Activated CD4-positive, alpha-beta T cell treated with anti-CD3 and anti-CD28 coated beads, Interleukin-2, amount 10 ng/mL, durations not matched to agents 24 days and 14 days (primary cell): ENCODE measurements around the gene ZNF74. TPM values are rescaled to one million over a fixed set of nuclear protein-coding genes. Genes with fewer than 3 reads are reported as not detected.

Source experiments
- DNase-seq: peaks from one replicate; pipeline ENCODE4 v3.0.0; 2022
- H3K27ac Mint-ChIP-seq: one replicate; pipeline ENCODE4 v1.8.0; 2022; ENCODE audit warnings: mild to moderate bottlenecking, mixed read lengths
- H3K27me3 Mint-ChIP-seq: one replicate; pipeline ENCODE4 v1.8.0; 2022; ENCODE audit warnings: mixed read lengths
- H3K36me3 Mint-ChIP-seq: one replicate; pipeline ENCODE4 v1.8.0; 2022; ENCODE audit warnings: low read depth, mild to moderate bottlenecking, mixed read lengths
- H3K4me1 Mint-ChIP-seq: one replicate; pipeline ENCODE4 v1.8.0; 2021; ENCODE audit warnings: mixed read lengths
- H3K4me3 Mint-ChIP-seq: one replicate; pipeline ENCODE4 v1.8.0; 2022; ENCODE audit warnings: mild to moderate bottlenecking, moderate library complexity, mixed read lengths
- H3K9me3 Mint-ChIP-seq: one replicate; pipeline ENCODE4 v1.8.0; 2021; ENCODE audit warnings: mixed read lengths
- intact Hi-C: fragments of 100-400 bp; cut with micrococcal nuclease; formaldehyde crosslinking; loops from one replicate; pipeline ENCODE4 v1.15.1; 2023
- total RNA-seq: library from RNA; stranded (reverse); gene quantifications from 2 replicates; pipeline ENCODE4 v1.2.3, GENCODE V29; 2022

ZNF74 gene
- total RNA-seq, 1 donor from 2014 or later = 17.0 TPM

DNA sequence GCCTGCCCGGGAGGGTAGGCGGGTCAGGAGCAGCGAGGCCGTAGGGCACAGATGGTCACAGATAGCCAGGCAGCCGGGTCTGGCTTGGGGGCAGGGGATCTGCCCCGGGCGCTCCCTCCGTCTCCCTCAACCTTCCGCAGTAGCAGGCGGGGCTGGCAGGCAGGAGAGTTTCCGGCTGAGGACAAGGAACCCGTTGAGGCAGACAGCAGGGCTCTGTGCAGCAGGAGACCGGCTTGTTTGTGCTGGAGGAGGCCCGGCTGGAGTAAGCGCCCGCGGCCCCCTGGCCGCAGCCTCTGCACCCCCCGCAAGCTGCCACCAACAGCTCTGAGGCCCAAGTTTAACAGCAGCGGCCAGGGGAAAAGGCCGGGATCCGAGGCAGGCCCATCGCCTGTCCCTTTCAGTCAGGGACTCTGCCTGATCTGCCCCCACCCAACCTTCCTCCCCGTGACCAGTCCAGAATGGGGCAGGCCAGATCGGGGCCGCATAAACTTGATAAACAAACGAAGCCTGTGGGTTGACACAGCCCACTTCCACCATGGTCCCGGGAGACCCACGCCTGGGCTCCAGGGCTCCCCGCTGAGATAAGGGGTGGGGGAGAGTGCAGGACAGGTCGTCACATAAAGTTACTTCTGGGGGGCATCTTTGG is 30.1 kb downstream of the ZNF74 start:
- Mint-ChIP-seq H3K27me3 (peaks cover 32% of the 10 kb centered on the region), H3K9me3 (no peaks in the 10 kb centered on the region), H3K4me3 (no peak overlapping the region), H3K4me1 (peaks cover 7% of the 10 kb centered on the region), H3K36me3 (no peaks in the 10 kb centered on the region), H3K27ac (no peak overlapping the region)
- intact Hi-C loops = no loop called here
- DNase-seq = no peak

DNA sequence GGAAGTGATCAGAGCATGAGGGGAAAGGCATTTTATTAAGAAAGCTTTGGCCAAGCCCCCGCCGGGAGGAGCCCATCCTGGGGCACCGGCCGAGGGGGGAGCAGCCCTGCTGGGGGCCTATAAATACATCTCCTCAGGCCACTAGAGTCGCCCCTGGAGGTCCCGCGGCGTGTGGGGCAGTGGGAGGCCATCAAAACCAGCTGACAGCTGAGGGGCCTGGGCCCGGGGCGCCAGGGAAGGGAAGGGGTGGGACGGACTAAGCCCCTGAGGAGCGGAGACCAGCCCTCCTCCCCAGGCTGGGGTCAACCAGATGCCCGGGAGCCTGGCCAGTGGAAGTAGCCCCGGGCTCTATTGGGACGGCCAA is 30.6 kb downstream of the ZNF74 start:
- H3K27ac Mint-ChIP-seq = no peak overlapping the region
- no peak overlapping the region for H3K4me3 Mint-ChIP-seq
- peaks cover 34% of the 10 kb centered on the region for H3K27me3 Mint-ChIP-seq
- peaks cover 8% of the 10 kb centered on the region for H3K4me1 Mint-ChIP-seq
- DNase-seq = no peak
- intact Hi-C loops = no loop called here
- no peaks in the 10 kb centered on the region for H3K9me3 Mint-ChIP-seq
- no peaks in the 10 kb centered on the region for H3K36me3 Mint-ChIP-seq

DNA sequence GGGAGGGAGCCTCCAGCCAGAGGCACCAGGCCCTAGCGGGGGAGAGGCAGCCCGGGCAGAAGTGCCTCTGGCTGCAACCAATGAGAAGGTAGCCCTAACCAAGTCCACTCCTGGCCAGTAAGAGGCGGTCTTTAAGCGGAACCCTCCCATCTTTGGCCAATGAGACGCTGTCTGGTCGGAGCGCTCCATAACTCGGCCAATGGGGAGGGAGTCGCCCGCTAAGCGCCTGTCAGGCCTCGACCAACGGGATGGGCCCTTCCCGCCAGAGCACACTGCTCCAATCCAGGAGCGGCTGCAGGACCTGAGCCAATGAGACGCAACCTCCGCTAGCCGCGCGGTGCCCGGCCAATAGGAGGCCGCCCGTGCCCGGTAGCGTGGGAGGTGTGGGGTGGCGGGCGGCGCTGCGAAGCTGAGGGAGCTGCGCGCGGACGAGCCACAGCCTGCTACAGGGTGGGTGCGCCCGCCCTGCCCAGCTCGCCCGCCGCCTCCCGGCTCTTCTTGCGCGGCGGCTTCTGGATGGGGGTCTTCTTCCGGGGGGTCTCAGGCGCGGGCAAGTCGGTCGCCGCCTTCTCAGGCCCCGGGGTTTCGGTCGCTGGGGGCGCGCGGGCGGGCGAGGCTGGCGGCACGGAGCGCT is 31.1 kb downstream of the ZNF74 start:
- Mint-ChIP-seq H3K4me3 (peak overlapping the region; percentile 43), H3K36me3 (no peaks in the 10 kb centered on the region), H3K27me3 (peaks cover 37% of the 10 kb centered on the region), H3K4me1 (peaks cover 8% of the 10 kb centered on the region), H3K27ac (no peak overlapping the region), H3K9me3 (no peaks in the 10 kb centered on the region)
- no peak for DNase-seq
- intact Hi-C loops = no loop called here

DNA sequence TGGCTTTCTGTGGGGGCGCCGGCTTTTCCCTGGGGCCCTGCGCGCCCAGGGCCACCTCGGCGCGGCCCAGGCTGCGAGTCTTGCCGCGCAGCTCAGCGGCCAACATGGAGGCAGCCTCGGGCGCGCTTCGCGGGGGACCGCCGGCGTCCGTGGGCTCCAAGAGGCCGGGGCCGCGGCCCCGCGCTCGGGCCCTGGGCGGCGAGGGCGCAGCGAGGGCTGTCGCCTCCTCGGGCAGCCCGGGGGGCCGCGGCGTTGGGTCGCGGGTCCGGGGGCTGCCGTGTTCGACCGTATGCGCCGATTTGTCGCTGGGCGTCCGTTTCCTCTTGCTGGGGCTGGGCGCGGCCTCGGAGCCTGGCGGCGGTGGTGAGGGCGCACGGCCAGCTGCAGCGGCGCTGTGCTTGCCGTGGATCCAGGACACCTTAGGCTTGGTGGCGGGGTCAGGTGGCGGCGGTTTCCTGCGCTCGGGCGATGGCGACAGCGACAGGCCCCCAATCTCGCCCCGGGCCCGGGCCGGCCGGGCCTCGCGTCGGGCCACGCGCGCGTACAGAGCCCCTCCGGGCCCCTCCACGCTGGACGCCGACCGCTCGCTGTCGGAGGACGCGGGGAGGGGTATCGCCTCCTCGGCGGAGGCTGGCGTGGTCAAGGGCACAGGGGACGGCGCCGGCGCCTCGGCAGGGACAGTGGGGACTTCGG is 31.8 kb downstream of the ZNF74 start:
- Mint-ChIP-seq H3K27me3 (peaks cover 42% of the 10 kb centered on the region), H3K9me3 (no peaks in the 10 kb centered on the region), H3K27ac (no peak overlapping the region), H3K4me3 (no peak overlapping the region), H3K36me3 (no peaks in the 10 kb centered on the region), H3K4me1 (peaks cover 10% of the 10 kb centered on the region)
- no peak for DNase-seq
- intact Hi-C loops = no loop called here

DNA sequence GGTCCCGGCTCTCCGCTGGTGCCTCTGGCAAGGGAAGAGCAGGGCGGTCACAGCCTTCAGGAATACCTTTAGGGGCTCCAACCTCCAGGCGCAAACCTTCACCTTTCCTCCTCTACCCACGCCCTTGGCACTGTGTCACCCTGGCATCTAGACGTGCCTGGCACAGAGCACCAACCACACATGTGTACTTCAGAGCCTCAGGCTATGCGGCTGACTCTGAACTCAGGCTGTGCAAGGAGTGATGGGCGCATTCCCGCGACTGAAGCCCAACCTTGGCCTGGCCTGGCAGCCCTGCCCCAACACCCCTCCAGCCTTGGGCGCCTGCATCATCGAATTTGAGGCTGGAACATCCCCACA is 32.3 kb downstream of the ZNF74 start:
- peaks cover 10% of the 10 kb centered on the region for H3K4me1 Mint-ChIP-seq
- no peak for DNase-seq
- H3K27ac Mint-ChIP-seq = no peak overlapping the region
- peaks cover 42% of the 10 kb centered on the region for H3K27me3 Mint-ChIP-seq
- H3K9me3 Mint-ChIP-seq = no peaks in the 10 kb centered on the region
- H3K36me3 Mint-ChIP-seq = no peaks in the 10 kb centered on the region
- H3K4me3 Mint-ChIP-seq = no peak overlapping the region
- intact Hi-C loops = no loop called here

DNA sequence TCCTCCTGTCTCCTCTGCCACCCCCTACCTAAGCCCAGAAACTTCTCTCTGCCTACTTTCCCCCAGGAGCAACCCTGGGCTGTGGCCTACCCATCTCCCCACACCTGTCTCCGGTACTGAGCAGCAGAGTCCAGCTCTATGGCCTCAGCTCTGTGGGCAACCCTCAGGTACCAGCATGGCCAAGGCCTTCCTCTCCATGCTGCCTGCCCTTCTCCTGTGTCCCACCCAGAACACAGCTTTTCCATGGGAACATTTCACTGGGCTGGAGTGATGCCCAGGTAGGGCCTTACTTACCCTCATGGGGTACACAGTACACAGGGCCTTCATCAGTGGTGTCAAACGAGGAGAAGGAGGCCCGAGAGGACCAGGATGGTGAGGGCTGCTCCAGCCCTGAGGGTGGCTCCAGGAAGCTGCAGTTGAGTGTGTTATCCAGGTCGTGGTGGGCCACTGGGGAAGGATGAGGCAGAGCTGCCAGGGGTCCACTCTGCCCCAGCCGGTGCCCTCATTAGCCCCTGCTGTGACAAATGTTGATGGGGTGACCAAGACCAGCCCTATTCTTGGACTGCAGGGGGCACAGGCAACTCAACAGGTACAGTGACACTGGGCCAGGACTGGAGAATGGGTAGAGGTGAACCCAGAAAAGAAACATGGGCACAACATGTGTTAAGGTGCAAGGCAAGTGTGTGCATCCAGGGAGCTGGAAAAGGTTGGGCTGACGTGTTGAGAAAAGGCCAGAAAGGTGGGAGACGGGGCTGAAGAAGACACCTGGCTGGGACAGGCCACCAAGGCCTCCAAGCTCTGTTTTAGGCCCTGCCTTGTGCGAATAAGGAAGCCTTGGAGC is 33.4 kb downstream of the ZNF74 start:
- H3K9me3 Mint-ChIP-seq = no peaks in the 10 kb centered on the region
- no peaks in the 10 kb centered on the region for H3K36me3 Mint-ChIP-seq
- H3K4me1 Mint-ChIP-seq = peaks cover 13% of the 10 kb centered on the region
- no peak overlapping the region for H3K27ac Mint-ChIP-seq
- DNase-seq = no peak
- H3K4me3 Mint-ChIP-seq = no peak overlapping the region
- peaks cover 49% of the 10 kb centered on the region for H3K27me3 Mint-ChIP-seq
- intact Hi-C loops = no loop called here

DNA sequence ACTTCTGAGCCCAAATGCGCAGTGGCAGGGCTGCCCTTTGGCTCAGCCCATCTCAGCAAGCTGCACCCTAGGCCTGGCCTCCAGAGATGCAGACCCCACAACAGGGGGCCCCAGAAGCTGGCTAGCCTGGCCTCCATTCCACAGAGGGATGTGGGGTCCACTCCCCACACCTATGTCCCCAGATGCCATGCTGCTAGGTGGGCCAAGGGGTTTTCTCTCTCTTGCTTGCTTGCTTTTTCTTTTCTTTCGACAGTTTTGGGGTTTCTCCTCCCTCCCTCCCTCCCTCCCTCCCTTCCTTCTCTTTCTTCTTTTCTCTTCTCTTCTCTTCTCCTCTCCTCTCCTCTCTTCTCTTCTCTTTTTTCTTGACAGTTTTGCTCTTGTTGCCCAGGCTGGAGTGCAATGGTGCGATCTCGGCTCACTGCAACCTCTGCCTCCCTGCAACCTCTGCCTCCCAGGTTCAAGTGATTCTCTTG is 34.0 kb downstream of the ZNF74 start:
- Mint-ChIP-seq H3K36me3 (no peaks in the 10 kb centered on the region), H3K27me3 (peaks cover 56% of the 10 kb centered on the region), H3K27ac (no peak overlapping the region), H3K4me3 (no peak overlapping the region), H3K4me1 (peaks cover 13% of the 10 kb centered on the region), H3K9me3 (no peaks in the 10 kb centered on the region)
- intact Hi-C loops = no loop called here
- no peak for DNase-seq

DNA sequence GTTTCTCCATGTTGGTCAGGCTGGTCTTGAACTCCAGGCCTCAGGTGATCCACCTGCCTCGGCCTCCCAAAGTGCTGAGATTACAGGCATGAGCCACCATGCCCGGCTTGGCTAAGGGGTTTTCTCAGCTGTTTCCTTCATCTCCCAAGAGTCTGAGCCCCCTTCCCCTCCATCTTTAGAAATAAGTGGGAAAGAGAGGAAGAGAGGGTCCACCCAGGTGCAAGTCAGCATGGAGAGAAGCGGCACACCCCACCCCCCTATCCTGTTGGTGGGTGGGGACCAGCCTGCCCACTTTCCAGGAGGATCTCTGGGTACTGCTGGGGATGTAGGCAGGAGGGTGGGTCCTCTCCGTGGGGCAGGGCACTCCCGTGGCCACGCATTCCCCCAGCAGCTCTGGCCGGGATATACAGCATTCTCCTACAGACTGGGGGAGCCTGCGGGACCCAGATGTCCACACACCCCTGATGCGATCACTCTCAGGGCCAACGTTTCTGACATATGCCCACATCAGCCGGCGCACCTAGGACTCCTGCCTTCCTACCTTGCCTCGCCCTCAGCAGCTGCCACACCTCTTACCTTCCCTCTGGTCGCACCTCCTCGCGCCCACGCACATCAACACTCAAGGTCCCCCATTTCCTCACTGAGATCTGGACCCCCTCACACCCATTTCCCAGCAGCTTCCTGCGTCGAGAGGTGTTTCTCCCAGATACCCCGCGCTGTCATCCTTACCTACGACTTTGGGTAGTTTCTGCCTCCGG is 34.7 kb downstream of the ZNF74 start:
- peaks cover 11% of the 10 kb centered on the region for H3K4me1 Mint-ChIP-seq
- H3K4me3 Mint-ChIP-seq = peak overlapping the region; percentile 81
- H3K27ac Mint-ChIP-seq = no peak overlapping the region
- no peak for DNase-seq
- no peaks in the 10 kb centered on the region for H3K36me3 Mint-ChIP-seq
- intact Hi-C loops = no loop called here
- H3K9me3 Mint-ChIP-seq = no peaks in the 10 kb centered on the region
- H3K27me3 Mint-ChIP-seq = peaks cover 57% of the 10 kb centered on the region

DNA sequence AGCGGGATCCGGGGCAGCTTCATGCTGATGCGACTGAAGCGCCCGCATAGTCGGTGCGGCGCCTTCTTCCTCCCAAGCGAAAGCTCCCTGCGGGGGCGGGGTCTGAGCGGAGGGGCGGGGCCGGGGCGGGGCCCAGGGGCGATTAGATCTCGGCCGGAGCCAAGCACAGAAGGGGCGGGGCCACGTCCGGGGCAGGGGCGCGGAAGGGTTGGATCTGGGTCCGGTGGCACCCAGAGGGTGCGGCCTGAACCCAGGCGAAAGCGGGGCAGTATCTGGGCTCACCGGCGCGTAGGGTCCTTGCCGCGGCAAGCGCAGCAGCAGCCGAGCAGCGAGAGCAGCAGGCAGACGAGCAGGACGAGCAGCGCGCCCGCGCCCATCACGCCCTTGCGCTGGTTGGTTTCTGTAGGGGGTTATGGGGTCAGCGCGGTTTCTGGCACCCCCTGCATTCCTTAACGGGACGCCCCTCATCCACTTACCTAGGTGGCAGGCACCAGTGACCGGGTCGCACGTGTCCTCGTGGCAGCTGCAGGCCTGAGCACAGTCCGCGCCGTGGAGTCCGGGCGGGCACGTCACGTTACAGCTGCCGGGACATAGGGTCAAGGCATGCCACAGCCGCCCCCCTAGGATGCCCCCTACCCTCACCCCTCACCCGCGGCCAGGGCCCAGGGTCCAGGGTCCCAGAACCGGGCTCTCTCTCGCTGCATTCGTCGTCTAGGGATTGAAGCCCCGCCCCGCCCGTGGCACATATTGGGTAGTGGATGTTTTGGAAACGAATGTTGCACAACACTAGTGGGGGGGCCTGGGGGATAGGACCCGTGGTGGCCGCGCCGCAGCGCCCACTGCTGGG is 35.5 kb downstream of the ZNF74 start:
- Mint-ChIP-seq H3K9me3 (no peaks in the 10 kb centered on the region), H3K4me3 (peak overlapping the region; percentile 81), H3K4me1 (peaks cover 11% of the 10 kb centered on the region), H3K36me3 (no peaks in the 10 kb centered on the region), H3K27me3 (peaks cover 62% of the 10 kb centered on the region), H3K27ac (no peak overlapping the region)
- intact Hi-C loops = loop anchor here (5.0 kb wide), 1 partner anchor 68 kb away; the partner anchor contains the start of gene KLHL22
- DNase-seq = peak; percentile 95

DNA sequence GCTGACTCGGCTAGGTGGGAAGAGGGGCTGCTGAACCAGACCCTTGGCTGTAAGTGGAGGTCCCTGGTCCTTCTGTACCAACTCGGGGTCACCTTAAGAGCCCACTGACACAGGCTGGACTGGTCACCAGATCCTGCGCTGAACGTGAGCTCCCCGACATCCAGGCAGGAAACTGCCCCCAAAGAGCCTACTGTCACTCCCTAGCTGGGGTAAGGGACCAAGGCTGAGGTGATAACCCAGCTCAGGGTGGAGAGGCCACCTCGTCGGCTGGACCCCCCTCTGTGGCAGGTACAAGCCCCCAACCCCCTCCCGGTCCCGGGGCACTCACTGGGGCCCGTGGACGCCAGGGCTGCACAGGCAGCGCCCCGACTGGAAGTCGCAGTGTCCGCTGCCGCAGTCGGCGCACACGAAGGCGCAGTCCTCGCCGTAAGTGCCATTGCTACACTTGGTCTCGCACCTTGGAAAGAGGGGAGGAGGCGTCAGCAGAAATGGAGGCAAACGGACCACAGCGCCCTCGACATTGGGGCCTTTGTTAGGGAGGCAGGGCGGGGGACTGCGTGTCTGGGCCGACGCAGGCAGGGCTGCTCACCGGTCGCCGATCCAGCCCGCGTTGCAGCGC is 36.3 kb downstream of the ZNF74 start:
- peak; percentile 71 for DNase-seq
- peaks cover 67% of the 10 kb centered on the region for H3K27me3 Mint-ChIP-seq

DNA sequence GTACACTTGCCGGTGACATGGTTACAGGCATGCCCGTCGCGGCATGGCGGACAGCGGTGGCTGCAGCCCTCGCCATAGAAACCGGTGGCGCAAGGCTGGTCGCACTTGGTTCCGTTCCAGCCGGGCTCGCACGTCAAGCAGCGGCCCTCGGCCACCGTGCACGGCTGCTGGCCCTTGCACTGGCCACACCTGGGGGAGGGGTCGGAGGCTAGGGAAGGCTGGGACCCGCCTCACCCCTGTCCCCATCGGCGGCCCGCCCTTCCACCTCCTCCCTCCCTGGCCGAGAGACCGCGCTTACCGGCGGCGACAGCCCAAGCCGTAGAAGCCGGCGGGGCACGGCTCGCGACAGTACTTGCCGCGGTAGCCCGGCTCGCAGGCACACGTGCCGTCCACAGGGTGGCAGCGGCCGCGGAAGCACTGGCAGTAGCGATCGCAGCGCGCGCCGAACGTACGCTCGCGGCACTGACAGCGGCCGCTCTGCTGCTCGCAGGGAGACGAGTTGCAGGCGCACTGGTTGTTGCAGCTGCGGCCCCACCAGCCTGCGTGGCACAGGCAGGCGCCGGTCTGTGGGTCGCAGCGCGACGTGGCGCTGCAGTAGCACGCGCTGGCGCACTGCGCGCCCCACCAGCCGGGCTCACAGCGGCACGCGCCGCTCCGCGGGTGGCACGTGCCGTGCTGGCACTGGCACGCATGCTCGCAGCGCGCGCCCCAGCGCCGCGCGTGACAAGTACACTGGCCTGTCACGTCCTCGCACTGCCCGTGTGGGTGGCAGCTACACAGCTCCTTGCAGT is 37.0 kb downstream of the ZNF74 start:
- no peaks in the 10 kb centered on the region for H3K9me3 Mint-ChIP-seq
- H3K27ac Mint-ChIP-seq = no peak overlapping the region
- intact Hi-C loops = loop anchor here (5.0 kb wide), 1 partner anchor 66 kb away; the partner anchor contains the start of gene KLHL22
- H3K36me3 Mint-ChIP-seq = no peaks in the 10 kb centered on the region
- H3K4me3 Mint-ChIP-seq = peak overlapping the region; percentile 70
- DNase-seq = peak; percentile 85
- peaks cover 9% of the 10 kb centered on the region for H3K4me1 Mint-ChIP-seq
- H3K27me3 Mint-ChIP-seq = peaks cover 74% of the 10 kb centered on the region

More for the DNA sequence above, 36.3 kb downstream of the ZNF74 start:
- Mint-ChIP-seq H3K27ac (no peak overlapping the region), H3K36me3 (no peaks in the 10 kb centered on the region), H3K9me3 (no peaks in the 10 kb centered on the region), H3K4me3 (peak overlapping the region; percentile 81), H3K4me1 (peaks cover 9% of the 10 kb centered on the region)
- intact Hi-C loops = loop anchor here (5.0 kb wide), 1 partner anchor 67 kb away; the partner anchor contains the start of gene KLHL22
